Mammary epithelial cell (primary cell): Measurements from ENCODE around the gene ANKRD13C.

Experiments used
- CTCF ChIP-seq, 2 donors: IDR thresholded peaks in 1 of 2; conservative IDR thresholded peaks in 1 of 2; 2 replicates each; pipeline ENCODE4 v1.5.1; 2011 to 2012; ENCODE audit warnings: inconsistent platforms in 2 of 2, low read length in 2 of 2, mild to moderate bottlenecking in 2 of 2, control low read depth in 1 of 2, low read depth in 1 of 2; ENCODE audit not compliant: insufficient read depth in 1 of 2; ENCODE audit errors: extremely low read depth in 1 of 2
- EZH2 ChIP-seq: IDR thresholded peaks from 2 replicates; pipeline ENCODE4 v1.6.1; 2012; ENCODE audit warnings: low read length, inconsistent platforms, borderline replicate concordance

- TF ChIP-seq CTCF (conservative IDR thresholded peaks at IDR 0.05 in 1 of 2, IDR thresholded peaks at IDR 0.05 in 1 of 2; ENCODE audit: extremely low read depth in 1 of 2, insufficient read depth in 1 of 2, low read depth in 1 of 2, low read length in 2 of 2) (no peak), EZH2 (no peak)
Observed at GRCh38 chr1:70222716-70223235, 131.7 kb downstream of the ANKRD13C start.
